IMR-90 (cell line): ENCODE results near the gene RBM28.

Source experiments
- BHLHE40 ChIP-seq: fragments of 150-350 bp; IDR thresholded peaks from 2 replicates; pipeline ENCODE4 v1.6.1; 2016; ENCODE audit warnings: mild to moderate bottlenecking, low read depth, low read length
- CEBPB ChIP-seq: IDR thresholded peaks from 2 replicates; pipeline ENCODE4 v1.6.1; 2012; ENCODE audit warnings: low read depth, low read length, improper control_type of control experiment
- CTCF ChIP-seq: conservative IDR thresholded peaks from 2 replicates; pipeline ENCODE4 v1.5.1; 2012; ENCODE audit warnings: mild to moderate bottlenecking, low read depth, low read length, improper control_type of control experiment
- POLR2A ChIP-seq: IDR thresholded peaks from 2 replicates; pipeline ENCODE4 v1.6.1; 2012; ENCODE audit warnings: mild to moderate bottlenecking, low read depth, low read length

- TF ChIP-seq CTCF = no peak
- TF ChIP-seq CEBPB = no peak
- no peak for TF ChIP-seq BHLHE40
- TF ChIP-seq POLR2A = no peak
These were observed 49.0 kb upstream of the RBM28 start for GRCh38 chr7:128392446-128393327.
